Measurements from ENCODE around the gene ARPC3.
"Not testable (repeated sequence)": the region's sequence is repeated elsewhere in the genome, so short reads cannot be mapped to it uniquely, and the experiment has no call there.

Gene ARPC3

DNA sequence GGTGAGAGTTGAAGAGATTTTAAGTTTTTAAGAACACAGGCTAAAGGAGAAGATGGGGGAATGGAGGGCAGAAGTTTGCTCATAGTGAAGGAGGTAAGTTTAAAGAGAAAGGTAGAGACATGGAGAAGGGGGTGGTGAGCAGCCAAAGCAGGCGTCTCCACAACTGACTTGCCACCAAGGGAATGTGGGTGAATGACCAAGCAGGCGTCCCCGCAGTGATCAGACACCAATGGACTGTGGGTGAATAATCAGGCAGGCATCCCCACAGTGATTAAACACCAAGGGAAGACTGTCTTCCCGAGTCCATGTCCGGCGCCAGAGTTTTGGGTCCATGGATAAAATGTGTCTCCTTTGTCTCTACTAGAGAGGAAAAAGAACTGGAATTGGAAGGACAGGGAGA is 40.1 kb downstream of the ARPC3 start:
- not testable (repeated sequence) for DNase-seq

DNA sequence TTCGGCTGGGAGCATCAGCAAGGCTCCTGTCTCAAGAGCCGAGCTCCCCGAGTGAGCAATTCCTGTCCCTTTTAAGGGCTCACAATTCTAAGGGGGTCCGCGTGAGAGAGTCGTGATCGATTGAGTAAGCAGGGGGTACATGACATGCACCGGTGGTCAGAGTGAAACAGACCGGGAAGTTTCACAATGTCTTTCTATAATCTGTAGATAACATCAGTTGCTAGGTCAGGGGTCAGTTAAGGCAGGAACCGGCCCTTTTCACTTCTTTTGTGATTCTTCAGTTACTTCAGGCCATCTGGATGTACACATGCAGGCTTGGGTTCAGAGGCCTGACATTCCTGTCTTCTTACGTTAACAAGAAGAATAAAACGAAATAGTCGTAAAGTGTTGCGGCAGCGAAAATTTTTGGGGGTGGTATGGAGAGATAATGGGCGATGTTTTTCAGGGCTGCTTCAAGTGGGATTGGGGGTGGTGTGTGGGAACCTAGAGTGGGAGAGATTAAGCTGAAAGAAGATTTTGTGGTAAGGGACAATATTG is 44.9 kb downstream of the ARPC3 start:
- DNase-seq = not testable (repeated sequence)

DNA sequence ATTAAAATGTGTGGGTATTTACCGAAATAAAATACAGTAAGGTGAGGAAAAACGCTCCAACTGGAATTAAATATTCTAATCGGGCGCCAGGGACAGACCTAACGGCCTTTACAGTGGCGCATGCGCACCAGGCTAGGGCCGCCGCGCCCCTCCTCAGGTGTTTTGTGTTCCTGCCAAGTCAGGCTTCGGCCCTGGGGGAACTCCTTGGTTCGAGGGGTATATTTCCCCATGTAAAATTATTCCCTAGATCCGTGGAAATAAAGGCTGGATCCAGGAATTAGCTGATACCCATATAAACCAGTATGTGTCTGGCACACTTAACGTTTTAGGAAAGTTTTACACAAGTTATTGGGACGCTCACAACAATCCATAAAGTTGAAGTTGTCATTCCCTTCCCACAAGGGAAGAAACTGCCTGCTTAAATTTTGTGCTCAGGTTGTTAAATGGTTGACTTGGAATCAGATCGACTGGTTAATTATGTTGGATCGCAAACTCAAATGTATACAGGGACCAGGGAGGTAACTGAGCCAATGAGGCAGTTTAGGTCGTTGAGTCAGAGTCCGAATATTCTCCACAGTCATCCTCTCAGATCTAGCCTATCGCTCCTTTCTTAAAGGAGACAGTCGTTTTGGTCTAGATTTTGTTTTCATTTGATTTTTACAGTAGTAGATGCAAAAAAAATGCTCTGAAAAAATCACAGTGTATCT is 46.0 kb downstream of the ARPC3 start:
- DNase-seq = peak; percentile 77

DNA sequence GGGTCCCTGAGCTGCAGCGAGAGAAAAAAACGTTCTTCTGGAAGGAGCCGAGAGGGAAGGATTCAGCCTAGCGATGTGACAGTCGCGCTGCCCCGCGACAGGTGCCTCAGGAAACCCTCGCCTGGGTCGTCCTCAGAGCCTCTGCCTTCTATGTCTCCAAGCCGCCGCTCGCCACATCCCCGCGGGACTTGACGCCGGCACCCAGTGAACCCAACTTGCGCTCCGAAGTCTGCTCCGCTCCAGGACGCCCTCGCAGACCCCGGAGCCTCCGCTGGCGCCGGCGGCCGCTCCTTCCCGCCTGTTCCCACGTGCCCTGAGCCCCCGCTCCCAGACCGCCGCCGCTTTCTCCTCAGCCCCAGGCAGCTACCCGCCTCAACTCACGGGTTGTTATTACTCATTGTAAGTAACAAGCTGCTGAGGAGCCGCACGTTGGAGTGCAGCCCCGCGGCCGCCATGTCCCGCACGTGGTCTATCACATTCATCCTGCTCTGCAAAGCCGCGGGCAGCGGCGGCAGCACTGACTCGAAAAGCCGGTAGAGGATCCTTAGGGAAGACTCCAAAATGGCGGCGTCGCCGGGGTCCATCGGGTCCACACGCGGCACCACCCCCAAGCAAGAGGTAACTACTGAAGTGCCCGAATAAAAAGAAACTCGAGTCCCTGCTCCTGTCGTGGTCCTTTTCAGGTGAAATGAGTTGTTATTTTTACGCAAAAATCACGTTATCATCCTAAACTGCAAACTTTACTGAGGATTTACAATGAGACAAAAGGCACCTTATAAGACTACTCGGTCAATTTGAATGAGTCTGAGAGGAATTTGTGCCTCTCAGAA is 46.8 kb downstream of the ARPC3 start, which contains the start of gene ANAPC7:
Gene ANAPC7 (minus strand): TSS at position 563 of the 830 bp plus-strand sequence. CDS start 81 bp downstream, at position 482.
- DNase-seq = peak; percentile 83
